Psoas muscle (tissue), 8 donors: Measurements from ENCODE around the gene ACSM6. TPM values are rescaled to one million over a fixed set of nuclear protein-coding genes. Genes with fewer than 3 reads are reported as not detected.

Source experiments
- ATAC-seq, 4 donors: fragments of 200-7000 bp; cut with Tn5 transposase; one replicate each; pipeline ENCODE4 v1.9.1; 2020; ENCODE audit warnings: moderate library complexity in 3 of 4, mild to moderate bottlenecking in 2 of 4
- DNase-seq, 2 donors: peaks; one replicate each; pipeline ENCODE4 v3.0.0-alpha.2; 2020
- H3K27ac ChIP-seq: fragments of 200-600 bp; one replicate; pipeline ENCODE4 v1.8.0; 2022
- H3K27me3 ChIP-seq, 3 donors: fragments of 200-600 bp in 1 of 3; one replicate each; pipeline versions ENCODE4 v1.6.1 to v1.8.0; 2013 to 2022; ENCODE audit warnings: low read length in 2 of 3, mild to moderate bottlenecking in 2 of 3, moderate library complexity in 1 of 3; ENCODE audit not compliant: insufficient read depth in 3 of 3
- H3K36me3 ChIP-seq, 2 donors: fragments of 200-600 bp in 1 of 2; one replicate each; pipeline versions ENCODE4 v1.6.1 to v1.8.0; 2013 to 2022; ENCODE audit warnings: low read depth in 1 of 2, mild to moderate bottlenecking in 1 of 2, moderate library complexity in 1 of 2; ENCODE audit not compliant: insufficient read depth in 1 of 2
- H3K4me1 ChIP-seq: fragments of 200-600 bp; one replicate; pipeline ENCODE4 v1.8.0; 2022
- H3K4me3 ChIP-seq: fragments of 200-600 bp; one replicate; pipeline ENCODE4 v1.8.0; 2022; ENCODE audit warnings: mild to moderate bottlenecking
- H3K9me3 ChIP-seq: fragments of 200-600 bp; one replicate; pipeline ENCODE4 v1.8.0; 2022
- WGBS, 3 donors: extraction: QIAGEN DNeasy Blood & Tissue Kit; methylation state at CpG; one replicate each; pipeline versions ENCODE4 v1.1.6 to v1.1.7; 2013; 5-methylcytosine and 5-hydroxymethylcytosine counted together
- intact Hi-C, 2 donors: fragments of 100-400 bp; cut with DNase I; formaldehyde crosslinking; loops; one replicate each; pipeline versions ENCODE4 v1.11.0 to v1.14.2; 2022
- polyA plus RNA-seq, 3 donors: library from polyadenylated mRNA; stranded (reverse); fragments of 200-250 nt; gene quantifications; one replicate each; pipeline ENCODE4 v1.2.3, GENCODE V29; 2013
- total RNA-seq, 4 donors: library from RNA; stranded (reverse); fragmentation: NEBNext Ultra II Directional in 2 of 4; extraction: Animal tissue kit (Norgen Biotek cat#: 25700) in 2 of 4; gene quantifications; one replicate each; pipeline versions ENCODE4 v1.2.1 to v1.2.4, GENCODE V29; 2021 to 2023
- TF ChIP-seq, protein P1 (sequence below): fragments of 200-600 bp; IDR thresholded peaks from one replicate; pipeline ENCODE4 v1.8.0; 2022; ENCODE audit warnings: antibody characterized with exemption
- donor health status: healthy with polysubstance abuse.
- donor health status: DM: no; HTN: no; CAD: no; lungs with moderate emphysema.
- donor health status: Bipolar disorder and iron deficiency.
- donor health status: healthy.
- donor health status: DM: yes; HTN: yes; CAD: no.
- donor health status: DM: no; HTN: no; CAD: no.
- donor health status: DM: no; HTN: no; CAD: no.
- donor health status: DM: yes; HTN: yes; CAD: no.

The ACSM6 gene
- total and polyA plus RNA-seq, 7 donors, result not detected

DNA sequence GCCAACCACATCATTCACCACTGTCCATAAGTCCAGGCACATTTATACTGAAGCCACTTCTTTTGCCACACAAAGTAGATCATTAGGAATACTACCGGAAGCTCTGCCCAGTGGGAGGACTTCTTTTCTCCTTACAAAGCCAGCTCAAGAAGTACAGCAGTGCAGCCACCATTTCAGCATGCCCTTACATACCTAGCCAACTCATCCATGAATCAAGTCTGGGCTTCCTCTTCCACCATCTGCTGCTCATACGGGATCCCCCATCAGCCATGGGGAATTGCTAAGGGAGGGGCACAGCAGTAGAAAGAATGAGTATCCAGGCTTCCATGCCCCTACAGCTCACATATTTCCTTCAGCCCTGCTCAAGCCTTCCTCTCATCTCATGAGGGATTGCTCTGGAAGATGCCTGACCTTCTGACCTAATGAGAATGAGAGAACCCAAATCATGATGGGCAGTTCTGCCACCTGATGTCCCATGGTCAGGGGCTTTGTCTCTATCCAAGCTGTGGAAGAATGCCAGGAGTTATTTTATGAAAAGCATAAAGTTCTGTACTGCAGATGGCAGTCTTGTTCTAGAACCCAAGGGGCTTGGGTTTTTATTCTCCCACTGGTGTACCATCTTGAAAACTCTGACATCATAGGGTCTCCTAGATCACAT lies 39.5 kb downstream of the ACSM6 start:
- TF ChIP-seq, protein P1, sequence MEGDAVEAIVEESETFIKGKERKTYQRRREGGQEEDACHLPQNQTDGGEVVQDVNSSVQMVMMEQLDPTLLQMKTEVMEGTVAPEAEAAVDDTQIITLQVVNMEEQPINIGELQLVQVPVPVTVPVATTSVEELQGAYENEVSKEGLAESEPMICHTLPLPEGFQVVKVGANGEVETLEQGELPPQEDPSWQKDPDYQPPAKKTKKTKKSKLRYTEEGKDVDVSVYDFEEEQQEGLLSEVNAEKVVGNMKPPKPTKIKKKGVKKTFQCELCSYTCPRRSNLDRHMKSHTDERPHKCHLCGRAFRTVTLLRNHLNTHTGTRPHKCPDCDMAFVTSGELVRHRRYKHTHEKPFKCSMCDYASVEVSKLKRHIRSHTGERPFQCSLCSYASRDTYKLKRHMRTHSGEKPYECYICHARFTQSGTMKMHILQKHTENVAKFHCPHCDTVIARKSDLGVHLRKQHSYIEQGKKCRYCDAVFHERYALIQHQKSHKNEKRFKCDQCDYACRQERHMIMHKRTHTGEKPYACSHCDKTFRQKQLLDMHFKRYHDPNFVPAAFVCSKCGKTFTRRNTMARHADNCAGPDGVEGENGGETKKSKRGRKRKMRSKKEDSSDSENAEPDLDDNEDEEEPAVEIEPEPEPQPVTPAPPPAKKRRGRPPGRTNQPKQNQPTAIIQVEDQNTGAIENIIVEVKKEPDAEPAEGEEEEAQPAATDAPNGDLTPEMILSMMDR, result no peak
- ATAC-seq (no peak), DNase-seq (no peak)
- Histone ChIP-seq H3K4me1 (peaks cover 8% of the 10 kb centered on the region), H3K27me3 (no peaks in the 10 kb centered on the region), H3K27ac (no peak overlapping the region), H3K36me3 (peaks cover 3 to 48% of the 10 kb centered on the region in 2 donors), H3K4me3 (no peak overlapping the region), H3K9me3 (no peaks in the 10 kb centered on the region)
- intact Hi-C loops, result no loop called here
- 62 to 69% (median 67%) methylated on average over 2 of the region's 2 CpGs for WGBS, 3 donors

DNA sequence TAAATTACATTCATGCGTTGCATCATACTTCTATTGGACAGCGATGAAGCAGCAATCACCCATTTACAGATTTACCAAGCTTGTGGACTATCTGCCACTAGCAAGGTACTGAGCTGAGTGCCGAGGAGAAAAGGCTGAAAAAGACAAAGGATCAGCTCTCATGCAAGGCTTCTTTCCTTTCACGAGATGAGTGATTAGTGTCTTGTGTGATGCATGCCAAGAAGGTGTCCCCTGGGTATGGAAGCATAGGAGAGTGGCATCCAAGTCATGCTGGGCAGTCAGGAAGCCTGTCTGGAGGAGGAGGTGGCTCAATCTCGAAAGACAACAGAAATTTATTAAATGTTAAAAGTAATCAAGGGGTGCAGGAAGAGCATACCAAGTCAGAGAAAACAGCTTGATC lies 40.9 kb downstream of the ACSM6 start:
- TF ChIP-seq, protein P1, result no peak
- Histone ChIP-seq H3K27ac (no peak overlapping the region), H3K4me3 (no peak overlapping the region), H3K4me1 (peaks cover 8% of the 10 kb centered on the region), H3K36me3 (peaks cover 3 to 55% of the 10 kb centered on the region in 2 donors), H3K27me3 (no peaks in the 10 kb centered on the region), H3K9me3 (no peaks in the 10 kb centered on the region)
- no peak for DNase-seq
- 68 to 70% (median 68%) methylated on average over 5 of the region's 5 CpGs for WGBS, 3 donors
- intact Hi-C loops, result loop anchor here in 1 of 2 donors (5.0 kb wide), 1 partner anchor 53 kb away; no protein-coding TSS in a partner anchor
- ATAC-seq, result no peak

DNA sequence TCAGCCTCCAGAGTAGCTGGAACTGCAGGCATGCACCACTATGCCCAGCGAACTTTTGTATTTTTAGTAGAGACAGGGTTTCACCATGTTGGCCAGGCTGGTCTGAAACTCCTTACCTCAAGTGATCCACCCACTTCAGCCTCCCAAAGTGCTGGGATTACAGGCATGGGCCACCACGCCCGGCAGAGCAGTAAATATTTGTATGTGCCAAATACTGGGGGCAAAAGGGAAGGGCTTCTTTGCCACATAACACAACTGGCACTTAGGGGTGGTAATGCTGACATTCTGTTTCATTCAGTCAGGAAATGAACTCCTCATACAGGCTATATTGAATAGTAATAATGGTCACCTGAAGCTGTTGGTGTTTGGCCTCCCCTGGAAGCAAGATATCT lies 41.6 kb downstream of the ACSM6 start:
- 45 to 61% (median 54%) methylated on average over 3 of the region's 3 CpGs for WGBS, 3 donors
- Histone ChIP-seq H3K27me3 (no peaks in the 10 kb centered on the region), H3K27ac (no peak overlapping the region), H3K4me1 (peaks cover 8% of the 10 kb centered on the region), H3K36me3 (peaks cover 3 to 62% of the 10 kb centered on the region in 2 donors), H3K4me3 (no peak overlapping the region), H3K9me3 (no peaks in the 10 kb centered on the region)
- DNase-seq (no peak), ATAC-seq (peak in 1 of 4 donors; percentile 4)
- TF ChIP-seq, protein P1, result no peak
- intact Hi-C loops, result loop anchor here in 1 of 2 donors (5.0 kb wide), 1 partner anchor 53 kb away; no protein-coding TSS in a partner anchor

DNA sequence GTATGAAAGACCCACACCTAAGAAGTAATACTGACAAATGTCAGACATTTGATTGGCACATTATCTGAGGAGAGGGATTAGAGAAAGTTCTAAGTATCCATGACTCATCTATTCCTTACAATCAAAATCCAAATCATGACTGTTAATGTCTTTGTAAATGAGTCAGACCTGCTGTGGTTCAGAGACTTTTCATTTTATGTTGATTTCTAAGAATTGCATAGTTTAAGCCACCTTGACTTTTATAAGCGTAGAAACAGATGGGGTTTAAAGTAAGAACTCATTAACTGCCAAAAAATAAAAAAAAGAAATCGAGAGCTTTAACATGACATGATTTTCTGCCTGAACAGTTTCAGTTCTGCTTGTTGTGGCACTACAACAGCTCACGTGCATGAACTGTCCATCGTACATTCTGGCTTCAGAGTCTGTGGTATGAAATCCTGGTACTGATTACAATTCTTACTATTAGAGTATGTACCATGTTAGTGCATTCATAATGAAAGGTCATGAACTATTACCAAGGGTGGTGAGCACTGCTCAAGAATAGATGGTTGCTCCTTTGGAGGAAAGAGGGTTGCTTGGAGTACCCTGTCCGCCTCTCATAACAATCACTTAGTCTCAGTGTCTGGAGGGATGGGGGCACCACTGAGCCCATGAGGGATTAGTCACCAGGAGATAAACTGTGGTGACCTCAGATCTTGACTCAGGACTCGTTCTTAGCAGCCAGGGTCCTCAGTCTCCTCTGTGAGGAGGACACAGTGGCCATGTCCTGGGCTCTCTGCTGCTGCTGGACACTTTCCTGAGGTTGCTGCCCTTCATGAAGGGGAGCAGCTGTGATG lies 42.2 kb downstream of the ACSM6 start:
- WGBS, 3 donors, result 57 to 65% (median 58%) methylated on average over 6 of the region's 6 CpGs
- DNase-seq, result no peak

More for the DNA sequence above, 42.2 kb downstream of the ACSM6 start:
- H3K27me3 ChIP-seq, result no peaks in the 10 kb centered on the region
- H3K4me3 ChIP-seq, result no peak overlapping the region
- peaks cover 3 to 66% of the 10 kb centered on the region in 2 donors for H3K36me3 ChIP-seq
- intact Hi-C loops, result loop anchor here in 1 of 2 donors (5.0 kb wide), 1 partner anchor 54 kb away; no protein-coding TSS in a partner anchor
- H3K9me3 ChIP-seq, result no peaks in the 10 kb centered on the region
- H3K4me1 ChIP-seq, result peaks cover 8% of the 10 kb centered on the region
- H3K27ac ChIP-seq, result no peak overlapping the region
- peak; percentile 26 to 52 (median 35) for ATAC-seq
- TF ChIP-seq, protein P1, result no peak
